GM18867 (cell line): ENCODE results near the gene MED12L.

Source experiments
- ATAC-seq: cut with Tn5 transposase; IDR thresholded peaks from one replicate; pipeline ENCODE4 v1.9.1; 2021; ENCODE audit warnings: mild to moderate bottlenecking, moderate library complexity; ENCODE audit not compliant: unreplicated experiment

The MED12L gene

DNA sequence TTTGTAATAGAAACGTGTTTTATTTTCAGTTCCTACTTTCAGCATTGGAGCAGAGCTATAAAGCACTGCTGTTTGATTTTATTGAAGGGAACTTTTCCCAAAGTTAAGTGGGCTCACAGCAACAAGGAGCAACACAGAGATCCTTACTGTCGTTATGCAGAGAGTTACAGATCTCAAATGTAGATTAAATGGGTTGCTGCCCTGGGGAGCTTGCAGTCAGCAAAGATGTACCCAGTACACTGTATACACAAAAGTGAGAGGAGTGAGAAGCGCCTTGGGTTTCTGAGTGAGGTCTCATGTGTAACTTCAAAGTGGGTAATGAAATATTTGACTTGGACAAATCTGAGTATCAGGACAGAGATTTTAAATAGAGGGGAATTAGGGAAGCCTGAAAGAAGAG is 47.7 kb downstream of the MED12L start:
- no peak for ATAC-seq

DNA sequence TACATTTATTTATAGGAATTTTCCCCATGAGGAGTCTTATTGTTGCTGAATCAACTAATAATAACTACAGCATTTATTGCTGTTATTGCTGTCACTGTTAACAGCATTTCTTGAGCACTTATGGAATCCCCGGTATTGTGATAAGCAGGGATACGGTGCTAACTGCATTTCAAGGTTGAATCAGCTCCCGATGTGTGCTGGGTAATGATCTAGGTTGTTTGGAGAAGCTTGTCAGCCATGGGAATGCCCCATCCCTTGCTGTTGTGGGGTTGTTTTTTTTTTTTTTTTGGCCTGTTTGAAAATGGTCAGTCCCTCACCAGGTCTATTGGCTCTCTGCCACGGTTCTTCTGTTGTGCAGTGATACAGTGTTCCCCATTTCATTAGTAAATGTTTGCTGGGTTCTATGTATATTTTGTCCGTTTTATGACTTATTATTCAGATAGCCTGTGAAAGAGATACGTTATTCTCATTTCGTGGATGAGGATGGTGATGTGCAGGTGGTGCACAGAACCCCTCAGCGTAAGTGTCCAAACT is 48.5 kb downstream of the MED12L start:
- no peak for ATAC-seq

DNA sequence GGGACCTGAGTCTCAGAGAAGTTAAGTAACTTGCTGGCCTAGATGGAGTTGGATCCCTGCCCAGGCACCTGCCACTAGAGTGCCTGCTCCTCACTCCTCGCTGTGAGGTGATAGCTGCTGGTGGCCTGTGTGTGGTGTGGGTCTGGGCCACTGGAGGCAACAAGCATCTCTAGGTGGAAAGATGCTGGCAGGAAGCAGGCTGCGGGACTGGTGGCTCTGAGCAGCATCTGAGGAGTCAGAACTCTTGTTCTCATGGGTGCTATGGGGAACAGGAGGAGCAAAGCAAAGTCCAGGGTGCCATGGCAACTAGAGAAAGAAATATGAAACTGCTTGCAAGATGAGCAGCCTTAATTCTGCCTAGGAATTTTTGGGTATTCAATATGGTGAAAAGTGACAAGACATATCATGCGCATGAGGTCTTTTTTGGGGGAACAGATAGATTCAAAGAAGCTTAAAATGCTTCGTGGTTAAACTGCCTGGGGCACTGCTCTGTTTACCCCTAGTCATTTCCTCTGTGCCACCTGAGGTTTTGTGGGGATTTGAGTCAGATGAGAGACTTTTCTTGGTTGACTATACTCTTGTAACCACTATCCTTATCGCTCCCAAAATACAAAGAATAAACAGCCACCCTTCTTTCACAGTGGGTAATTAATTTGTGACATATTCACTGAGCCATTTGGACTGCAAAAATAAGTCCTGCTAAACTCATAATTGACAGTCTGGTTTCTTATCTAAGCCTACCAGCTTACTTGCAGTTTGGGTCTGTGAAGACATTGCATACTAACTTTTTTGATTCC is 50.3 kb downstream of the MED12L start:
- ATAC-seq, result peak; percentile 53

- no peak for ATAC-seq
Measured at GRCh38 chr3:151142929-151143328, 57.5 kb downstream of the MED12L start.

DNA sequence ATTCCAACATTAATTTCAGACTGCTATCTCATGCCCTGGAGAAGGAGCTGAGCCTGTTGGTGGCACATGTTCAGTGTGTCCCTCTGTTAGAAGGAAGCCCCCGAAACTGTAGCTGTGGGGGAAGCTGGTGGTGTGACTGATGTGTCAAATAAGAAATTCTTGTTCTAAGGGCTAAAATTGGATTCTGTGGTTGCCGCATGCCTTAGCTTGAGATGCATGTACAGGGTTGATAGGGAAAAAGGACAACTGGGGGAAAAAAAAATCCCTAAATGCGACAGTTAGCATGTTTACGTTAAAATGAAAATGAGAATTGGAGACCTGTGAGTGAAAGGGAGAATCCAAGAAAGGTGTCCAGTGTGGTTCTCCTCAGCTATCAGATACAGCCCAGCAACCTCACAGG is 58.6 kb downstream of the MED12L start:
- no peak for ATAC-seq

DNA sequence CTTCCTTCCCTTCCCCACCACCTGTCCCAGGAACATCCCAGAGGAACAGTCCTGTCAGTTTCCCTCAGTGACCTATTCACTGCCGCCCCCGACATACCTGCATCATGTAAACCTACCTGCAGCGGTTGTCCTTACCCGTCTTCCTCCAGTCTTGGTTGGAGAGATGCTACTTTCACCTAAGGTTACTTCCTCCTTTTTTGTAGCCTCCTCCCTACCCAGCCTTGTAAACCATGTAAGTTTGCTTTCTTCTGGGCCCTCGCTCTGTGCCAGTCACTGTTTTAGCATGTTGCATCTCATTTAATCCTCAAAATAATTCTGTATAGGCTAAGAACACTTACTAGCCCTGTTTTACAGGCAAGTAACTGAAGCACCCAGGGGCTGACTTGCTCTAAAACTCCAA is 59.3 kb downstream of the MED12L start:
- ATAC-seq, result no peak

DNA sequence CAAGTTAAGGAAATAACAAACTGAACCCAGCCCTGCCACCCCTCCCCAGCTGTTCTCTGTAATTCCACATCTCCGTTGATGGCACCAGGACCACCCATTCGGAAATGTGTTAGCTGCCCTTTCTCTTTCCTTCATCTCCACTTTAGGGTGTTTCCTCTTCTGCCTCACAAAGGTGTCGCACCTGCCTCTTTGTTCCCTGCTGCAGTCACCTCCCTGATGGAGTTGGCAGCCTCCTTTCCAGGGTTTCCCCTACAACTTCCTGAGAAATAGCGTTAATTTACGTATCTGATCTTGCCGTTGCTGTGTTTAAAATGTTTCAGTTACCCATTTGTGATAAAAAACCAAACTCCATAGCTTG is 60.2 kb downstream of the MED12L start:
- ATAC-seq, result peak; percentile 19

- peak; percentile 91 for ATAC-seq
Measured at GRCh38 chr3:151146071-151146730, 60.7 kb downstream of the MED12L start.

DNA sequence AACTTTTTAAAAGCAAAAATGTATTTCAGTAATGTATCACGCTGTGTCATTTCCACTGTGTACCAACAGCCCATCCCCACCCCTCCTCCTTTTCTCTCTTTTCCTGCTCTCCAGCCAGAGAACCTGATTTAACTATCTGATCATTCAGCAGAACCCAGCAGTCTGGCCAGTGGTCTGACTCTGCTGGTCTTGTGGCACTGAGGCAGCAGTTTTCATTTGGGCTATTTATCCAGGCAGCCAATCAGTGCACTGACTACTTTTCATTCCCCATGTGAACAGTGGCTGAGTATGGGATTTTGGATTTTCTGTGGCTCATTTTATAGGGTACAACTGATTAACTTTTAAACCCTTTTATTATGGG is 61.2 kb downstream of the MED12L start:
- ATAC-seq, result no peak

GRCh38 chr3:151147299-151147698 is 61.8 kb downstream of the MED12L start:
- no peak for ATAC-seq

- ATAC-seq, result no peak
Measured at GRCh38 chr3:151152455-151153079, 67.1 kb downstream of the MED12L start.

DNA sequence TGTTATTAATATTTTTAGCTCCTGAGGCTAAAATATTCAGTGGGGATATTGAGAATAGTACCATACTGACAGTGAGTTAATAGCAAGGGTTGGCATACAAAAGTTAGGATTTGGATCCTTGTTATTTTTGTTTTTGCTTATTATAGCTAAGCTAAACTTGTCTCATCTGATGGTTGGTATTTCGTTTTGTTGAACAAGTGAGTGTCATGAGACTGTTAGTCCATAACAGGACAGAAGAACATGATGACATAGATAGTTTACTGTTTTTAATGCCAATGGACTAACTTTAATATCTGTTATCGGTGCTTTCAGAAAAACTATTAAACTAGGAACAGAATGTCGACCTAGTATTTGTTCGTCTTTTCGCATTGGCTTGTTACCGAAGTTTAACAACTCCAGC is 69.1 kb downstream of the MED12L start:
- ATAC-seq, result no peak

DNA sequence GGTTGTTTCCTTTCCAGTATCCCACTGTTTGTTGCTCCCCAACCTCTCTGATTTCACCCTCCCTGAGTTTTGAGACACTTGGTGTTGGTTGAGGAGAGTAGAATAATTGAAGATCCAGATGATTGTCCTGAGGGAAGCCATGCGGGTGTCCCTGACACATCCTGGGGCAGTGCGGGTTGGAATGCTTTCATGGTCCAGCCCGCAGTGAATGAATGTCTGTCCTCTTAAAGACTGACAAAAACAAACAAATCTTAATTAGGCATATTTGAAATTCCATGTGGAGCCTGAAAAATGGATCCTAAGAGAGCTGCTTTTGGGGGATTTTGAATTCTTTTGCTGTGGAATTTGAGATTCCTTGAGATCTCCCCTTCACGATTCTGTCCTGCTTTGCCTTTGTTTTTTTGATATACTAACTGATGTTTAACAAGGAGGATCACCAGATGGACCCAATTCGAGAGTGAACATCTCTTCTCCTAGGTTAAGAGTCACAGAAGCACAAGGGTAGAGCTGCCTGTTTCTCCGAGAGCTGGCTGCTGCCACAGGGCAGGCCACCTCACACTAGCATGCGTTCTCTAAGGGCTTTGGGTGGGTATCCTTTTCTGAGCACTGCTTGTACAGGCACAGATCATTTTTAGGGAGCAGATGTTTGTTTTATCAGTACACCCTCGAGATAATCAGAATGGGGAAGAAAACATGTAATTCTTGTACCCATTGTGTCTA is 70.1 kb downstream of the MED12L start:
- no peak for ATAC-seq

DNA sequence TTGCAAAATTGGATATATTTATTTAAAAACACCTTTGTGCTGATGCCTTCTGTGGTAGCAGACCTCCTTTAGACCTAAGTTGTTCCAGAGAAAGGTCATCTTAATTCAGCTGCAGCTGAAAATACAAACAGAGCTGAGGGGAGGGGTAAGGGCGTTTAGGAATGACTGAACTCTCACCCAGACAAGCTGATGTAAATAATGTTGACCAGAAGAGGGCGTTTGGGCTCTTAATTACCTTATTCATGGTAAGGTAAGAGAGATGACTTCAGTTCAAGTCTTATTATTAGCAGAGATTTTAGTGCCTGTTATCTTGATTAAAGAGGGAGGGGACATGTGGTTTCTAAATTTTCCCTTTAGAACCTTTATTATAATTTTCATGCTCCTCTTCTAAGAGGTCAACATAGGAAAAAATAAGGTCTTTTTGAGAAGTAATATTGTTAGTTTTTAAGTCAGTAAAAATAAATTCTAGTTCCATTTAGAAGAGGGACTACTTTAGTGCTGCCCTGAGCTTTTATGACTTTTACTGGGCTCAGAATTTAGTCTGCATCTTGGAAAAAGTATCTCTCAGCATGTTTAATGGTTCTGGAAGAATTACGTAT is 71.3 kb downstream of the MED12L start:
- ATAC-seq, result peak; percentile 91

GRCh38 chr3:151159806-151160205 is 74.3 kb downstream of the MED12L start:
- ATAC-seq, result no peak

- no peak for ATAC-seq
Measured at GRCh38 chr3:151165226-151165625, 79.8 kb downstream of the MED12L start.

GRCh38 chr3:151166161-151166560 is 80.7 kb downstream of the MED12L start:
- no peak for ATAC-seq

DNA sequence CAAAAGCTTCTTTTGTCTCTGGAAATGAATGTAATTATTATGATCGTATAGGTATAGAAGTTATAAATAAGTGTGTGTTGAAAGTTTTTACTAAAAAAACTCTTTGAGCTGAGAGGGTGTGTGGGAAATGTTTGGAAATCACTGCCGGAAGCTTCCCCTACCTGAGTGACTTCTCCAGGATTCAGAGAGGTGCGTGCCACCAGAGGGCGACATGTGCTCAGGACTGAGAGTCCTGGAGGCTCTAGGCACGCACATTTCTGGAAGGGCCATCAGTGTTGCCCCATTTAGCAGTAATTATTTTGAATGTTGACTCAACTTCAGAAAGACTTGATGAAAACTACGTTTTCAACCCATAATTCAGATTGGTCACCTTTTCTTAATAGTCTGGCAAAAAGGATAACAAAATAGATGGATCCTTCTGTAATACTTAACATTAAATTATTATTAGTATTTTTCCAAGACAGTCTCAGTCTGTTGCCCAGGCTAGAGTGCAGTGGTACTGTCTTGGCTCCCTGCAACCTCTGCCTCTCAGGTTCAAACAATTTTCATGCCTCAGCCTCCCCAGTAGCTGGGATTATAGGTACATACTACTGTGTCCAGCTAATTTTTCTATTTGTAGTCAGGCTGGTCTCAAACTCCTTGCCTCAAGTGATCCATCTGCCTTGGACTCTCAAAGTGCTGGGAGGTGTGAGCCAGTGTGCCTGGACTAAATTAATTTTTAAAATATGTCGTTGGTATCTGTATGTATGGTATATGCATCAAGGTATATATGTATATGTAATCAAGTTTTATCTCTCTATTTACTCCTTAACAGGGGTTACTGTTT is 83.0 kb downstream of the MED12L start:
- peak; percentile 64 for ATAC-seq

DNA sequence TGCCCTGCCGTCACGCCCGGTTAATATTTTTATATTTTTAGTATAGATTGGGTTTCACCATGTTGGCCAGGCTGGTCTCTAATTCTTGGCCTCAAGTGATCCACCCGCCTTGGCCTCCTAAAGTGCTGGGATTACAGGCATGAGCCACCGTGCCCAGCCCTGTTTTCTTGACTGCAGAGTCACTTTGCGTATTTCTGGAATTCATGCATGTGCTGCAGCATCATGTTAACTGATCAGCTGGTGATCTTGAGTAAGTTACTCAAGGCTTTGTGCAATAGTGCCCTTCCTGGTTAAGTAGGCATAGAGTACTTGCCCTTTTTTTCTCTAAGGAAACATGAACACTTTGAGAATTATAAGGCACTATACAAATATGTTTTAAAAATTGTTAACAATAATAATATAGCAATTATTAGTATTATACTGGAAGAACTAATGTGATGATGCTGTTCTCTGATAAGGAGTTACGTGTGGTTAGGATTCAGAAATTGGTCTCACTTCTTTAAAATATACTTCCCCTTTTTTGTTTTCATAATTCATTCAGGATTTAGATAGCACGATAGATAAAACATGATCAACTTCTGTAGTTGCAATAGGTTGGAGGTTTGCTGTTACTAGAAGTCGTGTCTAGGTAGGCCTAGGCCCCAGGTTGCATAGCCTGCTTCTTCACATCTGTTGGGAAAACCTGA is 83.9 kb downstream of the MED12L start:
- ATAC-seq, result peak; percentile 41
